Measurements from ENCODE around the gene RAB11B. TPM values are rescaled to one million over a fixed set of nuclear protein-coding genes. Genes with fewer than 3 reads are reported as not detected.
"Not testable (repeated sequence)": the region's sequence is repeated elsewhere in the genome, so short reads cannot be mapped to it uniquely, and the experiment has no call there.

RAB11B gene
- total RNA-seq, 1 donor from 2014 or later: 104 TPM

GRCh38 chr19:8401981-8402411, 11.8 kb downstream of the RAB11B start:
- H3K4me1 Mint-ChIP-seq (ENCODE audit: low read depth): peaks cover 15% of the 10 kb centered on the region
- H3K4me3 Mint-ChIP-seq (ENCODE audit: unreplicated experiment): no peak overlapping the region
- TF ChIP-seq, protein P1, sequence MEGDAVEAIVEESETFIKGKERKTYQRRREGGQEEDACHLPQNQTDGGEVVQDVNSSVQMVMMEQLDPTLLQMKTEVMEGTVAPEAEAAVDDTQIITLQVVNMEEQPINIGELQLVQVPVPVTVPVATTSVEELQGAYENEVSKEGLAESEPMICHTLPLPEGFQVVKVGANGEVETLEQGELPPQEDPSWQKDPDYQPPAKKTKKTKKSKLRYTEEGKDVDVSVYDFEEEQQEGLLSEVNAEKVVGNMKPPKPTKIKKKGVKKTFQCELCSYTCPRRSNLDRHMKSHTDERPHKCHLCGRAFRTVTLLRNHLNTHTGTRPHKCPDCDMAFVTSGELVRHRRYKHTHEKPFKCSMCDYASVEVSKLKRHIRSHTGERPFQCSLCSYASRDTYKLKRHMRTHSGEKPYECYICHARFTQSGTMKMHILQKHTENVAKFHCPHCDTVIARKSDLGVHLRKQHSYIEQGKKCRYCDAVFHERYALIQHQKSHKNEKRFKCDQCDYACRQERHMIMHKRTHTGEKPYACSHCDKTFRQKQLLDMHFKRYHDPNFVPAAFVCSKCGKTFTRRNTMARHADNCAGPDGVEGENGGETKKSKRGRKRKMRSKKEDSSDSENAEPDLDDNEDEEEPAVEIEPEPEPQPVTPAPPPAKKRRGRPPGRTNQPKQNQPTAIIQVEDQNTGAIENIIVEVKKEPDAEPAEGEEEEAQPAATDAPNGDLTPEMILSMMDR (IDR thresholded peaks at IDR 0.05): no peak
- peaks cover 17% of the 10 kb centered on the region for H3K36me3 Mint-ChIP-seq (ENCODE audit: low read depth)
- H3K9me3 Mint-ChIP-seq (ENCODE audit: low read depth): no peaks in the 10 kb centered on the region
- no peak for DNase-seq (ENCODE audit: low spot score)
- H3K27me3 Mint-ChIP-seq (ENCODE audit: low read depth): no peaks in the 10 kb centered on the region
- no peak overlapping the region for H3K27ac Mint-ChIP-seq (ENCODE audit: unreplicated experiment)

DNA sequence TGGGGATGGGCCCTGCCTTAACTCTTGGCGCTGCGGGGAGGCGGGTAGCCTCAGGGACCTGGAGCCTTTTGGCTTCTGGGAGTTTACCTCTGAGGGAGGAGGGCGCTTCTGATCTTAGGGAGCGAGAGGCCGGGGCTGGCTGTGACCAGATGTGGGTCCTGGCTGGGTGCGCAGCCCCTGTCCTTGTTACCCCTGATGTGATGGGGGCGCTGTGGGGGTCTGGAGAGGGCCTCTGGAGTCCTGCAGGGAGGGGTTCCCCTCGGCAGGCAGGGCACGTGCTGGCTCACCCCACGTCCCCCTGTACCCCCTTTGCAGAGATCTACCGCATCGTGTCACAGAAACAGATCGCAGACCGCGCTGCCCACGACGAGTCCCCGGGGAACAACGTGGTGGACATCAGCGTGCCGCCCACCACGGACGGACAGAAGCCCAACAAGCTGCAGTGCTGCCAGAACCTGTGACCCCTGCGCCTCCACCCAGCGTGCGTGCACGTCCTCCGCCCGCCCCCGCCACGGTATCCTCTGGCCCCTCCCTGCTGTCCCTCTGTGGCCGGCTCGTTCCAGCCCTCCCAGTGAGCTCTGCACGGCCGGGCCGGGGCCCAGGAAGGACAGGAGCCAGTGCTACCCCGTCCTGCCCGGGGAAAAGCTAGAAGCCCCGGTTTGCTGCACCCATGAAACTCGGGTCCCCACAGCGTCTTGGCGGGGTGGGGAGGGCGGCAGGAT, 13.1 kb downstream of the RAB11B start:
- Mint-ChIP-seq H3K27ac (ENCODE audit: unreplicated experiment) (no peak overlapping the region), H3K4me1 (ENCODE audit: low read depth) (peaks cover 4% of the 10 kb centered on the region), H3K4me3 (ENCODE audit: unreplicated experiment) (no peak overlapping the region), H3K36me3 (ENCODE audit: low read depth) (peaks cover 17% of the 10 kb centered on the region), H3K9me3 (ENCODE audit: low read depth) (no peaks in the 10 kb centered on the region), H3K27me3 (ENCODE audit: low read depth) (no peaks in the 10 kb centered on the region)
- DNase-seq (ENCODE audit: low spot score): peak; percentile 93
- TF ChIP-seq, protein P1 (IDR thresholded peaks at IDR 0.05): no peak

DNA sequence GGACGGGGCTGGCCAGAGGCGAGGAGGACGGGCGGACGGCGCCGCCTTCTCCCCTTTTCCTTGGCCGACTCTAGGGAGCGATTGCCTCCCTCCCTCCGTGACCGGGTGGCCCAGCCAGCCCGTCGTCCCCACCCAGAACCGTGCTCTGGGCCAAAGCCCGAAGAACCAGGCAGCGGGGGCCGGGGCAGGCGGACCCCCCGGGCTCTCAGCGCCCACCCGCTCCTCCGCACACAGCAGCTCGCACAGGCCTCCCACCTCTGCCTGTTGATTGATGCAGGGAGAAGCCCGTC, 13.6 kb downstream of the RAB11B start:
- H3K27me3 Mint-ChIP-seq (ENCODE audit: low read depth): no peaks in the 10 kb centered on the region
- no peaks in the 10 kb centered on the region for H3K4me1 Mint-ChIP-seq (ENCODE audit: low read depth)
- DNase-seq (ENCODE audit: low spot score): no peak
- no peak overlapping the region for H3K27ac Mint-ChIP-seq (ENCODE audit: unreplicated experiment)
- peaks cover 17% of the 10 kb centered on the region for H3K36me3 Mint-ChIP-seq (ENCODE audit: low read depth)
- H3K4me3 Mint-ChIP-seq (ENCODE audit: unreplicated experiment): no peak overlapping the region
- no peaks in the 10 kb centered on the region for H3K9me3 Mint-ChIP-seq (ENCODE audit: low read depth)
- TF ChIP-seq, protein P1 (IDR thresholded peaks at IDR 0.05): no peak

DNA sequence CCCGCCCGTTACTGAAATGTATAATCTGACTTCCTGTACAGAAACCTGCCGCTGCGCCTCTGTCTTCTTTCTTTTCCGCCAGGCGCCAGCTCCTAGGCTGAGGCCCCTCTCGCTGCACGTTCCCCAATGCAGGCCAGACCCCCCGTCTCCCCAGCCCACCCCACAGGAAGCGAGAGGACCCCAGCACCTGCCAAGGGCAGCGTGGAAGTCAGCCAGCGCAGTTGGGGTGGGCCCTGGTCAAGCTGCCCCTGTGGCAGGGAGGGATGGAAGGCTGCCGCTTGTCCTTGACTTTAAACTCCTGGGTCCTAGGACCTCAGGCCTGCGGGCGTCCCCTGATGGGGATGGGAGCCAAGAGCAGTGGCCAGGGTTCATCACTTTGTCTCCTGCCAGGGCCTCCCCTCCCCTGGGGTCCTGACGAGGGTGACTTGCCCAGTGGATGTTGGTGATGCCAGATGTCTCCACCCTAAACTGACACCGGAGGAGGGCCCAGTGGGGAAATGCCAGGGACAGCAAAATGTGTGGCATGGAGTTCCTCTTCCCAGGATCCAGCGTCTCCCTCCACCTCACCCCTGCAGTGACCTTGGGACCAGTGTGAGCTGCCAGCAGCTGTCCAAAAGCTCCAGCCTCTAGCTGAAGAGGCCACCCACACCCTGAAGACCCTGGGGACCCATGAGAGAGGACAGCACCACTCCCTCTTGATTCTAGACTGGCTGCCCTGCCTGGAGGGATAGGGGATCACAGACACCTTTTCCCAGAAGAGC, 14.4 kb downstream of the RAB11B start:
- Mint-ChIP-seq H3K27ac (ENCODE audit: unreplicated experiment) (no peak overlapping the region), H3K36me3 (ENCODE audit: low read depth) (peaks cover 15% of the 10 kb centered on the region), H3K9me3 (ENCODE audit: low read depth) (no peaks in the 10 kb centered on the region), H3K4me1 (ENCODE audit: low read depth) (no peaks in the 10 kb centered on the region), H3K4me3 (ENCODE audit: unreplicated experiment) (no peak overlapping the region), H3K27me3 (ENCODE audit: low read depth) (no peaks in the 10 kb centered on the region)
- TF ChIP-seq, protein P1 (IDR thresholded peaks at IDR 0.05): no peak
- DNase-seq (ENCODE audit: low spot score): no peak

GRCh38 chr19:8410718-8411117, 20.6 kb downstream of the RAB11B start:
- DNase-seq (ENCODE audit: low spot score); H3K9me3 Mint-ChIP-seq (ENCODE audit: low read depth); H3K27ac Mint-ChIP-seq (ENCODE audit: unreplicated experiment); H3K4me3 Mint-ChIP-seq (ENCODE audit: unreplicated experiment); H3K27me3 Mint-ChIP-seq (ENCODE audit: low read depth); H3K36me3 Mint-ChIP-seq (ENCODE audit: low read depth): not testable (repeated sequence)
- peaks cover 10% of the 10 kb centered on the region for H3K4me1 Mint-ChIP-seq (ENCODE audit: low read depth)

Data from chondrocyte (in vitro differentiated cells).